GM21825 (cell line): ENCODE measurements around the gene MELTF.

Experiments used
- ATAC-seq: cut with Tn5 transposase; IDR thresholded peaks from one replicate; pipeline ENCODE4 v1.9.1; 2021; ENCODE audit warnings: mild to moderate bottlenecking, moderate library complexity; ENCODE audit not compliant: unreplicated experiment

MELTF gene

DNA sequence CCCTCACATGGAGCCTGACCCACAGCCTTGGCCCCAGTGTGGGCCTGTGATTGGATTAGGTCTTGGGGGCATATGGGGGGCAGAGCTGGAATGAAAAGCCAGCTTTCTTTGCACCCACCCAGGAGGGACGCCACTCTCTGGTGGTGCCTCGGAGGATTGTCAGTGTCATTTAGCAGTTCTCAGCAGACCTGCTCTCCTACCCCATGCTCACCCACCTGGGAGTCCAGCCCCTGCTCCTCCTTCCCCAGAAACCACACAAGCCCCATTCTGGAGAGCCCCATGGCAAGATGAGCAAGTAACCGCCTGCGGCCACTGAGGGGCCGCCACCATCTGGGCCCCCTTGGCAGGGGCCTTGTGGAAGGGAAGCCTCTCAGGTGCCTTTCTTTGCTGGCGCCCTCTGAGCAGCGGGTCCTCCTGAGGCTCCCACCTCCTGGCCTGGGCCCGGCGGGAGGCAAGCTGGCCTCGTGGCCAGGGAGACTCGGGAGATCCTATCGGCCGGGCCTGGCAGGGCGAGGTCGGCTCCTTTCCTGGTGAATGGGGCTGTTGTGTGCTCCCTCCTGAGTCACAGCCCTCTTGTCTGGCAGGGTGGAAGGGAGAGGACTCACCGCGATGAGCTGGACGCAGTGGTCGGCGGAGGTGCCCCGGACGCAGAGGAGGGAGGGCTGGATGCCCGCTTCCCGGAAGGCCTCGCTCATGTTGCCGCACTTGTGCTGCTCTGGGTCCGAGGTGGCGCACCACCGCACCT, 2.3 kb downstream of the MELTF start:
- ATAC-seq: no peak

DNA sequence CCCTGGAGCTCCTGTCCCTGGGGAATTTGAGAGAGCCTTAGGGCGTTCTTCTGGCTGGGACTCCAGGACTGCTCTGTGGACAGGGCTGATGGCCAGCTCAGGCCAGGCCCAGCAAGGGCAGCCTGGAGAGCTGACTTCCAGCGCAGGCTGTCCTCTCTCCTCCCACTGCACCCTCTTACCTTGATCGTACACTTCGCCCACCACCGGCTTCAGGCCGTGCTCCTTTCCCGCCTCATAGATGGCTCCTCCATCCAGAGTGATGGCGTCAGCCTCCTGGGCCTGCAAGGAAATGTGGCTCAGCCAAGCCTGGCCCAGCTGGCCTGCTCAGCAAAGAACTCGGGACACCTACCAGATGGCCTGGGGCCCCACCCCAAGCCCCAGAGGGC, 3.1 kb downstream of the MELTF start:
- ATAC-seq: no peak

DNA sequence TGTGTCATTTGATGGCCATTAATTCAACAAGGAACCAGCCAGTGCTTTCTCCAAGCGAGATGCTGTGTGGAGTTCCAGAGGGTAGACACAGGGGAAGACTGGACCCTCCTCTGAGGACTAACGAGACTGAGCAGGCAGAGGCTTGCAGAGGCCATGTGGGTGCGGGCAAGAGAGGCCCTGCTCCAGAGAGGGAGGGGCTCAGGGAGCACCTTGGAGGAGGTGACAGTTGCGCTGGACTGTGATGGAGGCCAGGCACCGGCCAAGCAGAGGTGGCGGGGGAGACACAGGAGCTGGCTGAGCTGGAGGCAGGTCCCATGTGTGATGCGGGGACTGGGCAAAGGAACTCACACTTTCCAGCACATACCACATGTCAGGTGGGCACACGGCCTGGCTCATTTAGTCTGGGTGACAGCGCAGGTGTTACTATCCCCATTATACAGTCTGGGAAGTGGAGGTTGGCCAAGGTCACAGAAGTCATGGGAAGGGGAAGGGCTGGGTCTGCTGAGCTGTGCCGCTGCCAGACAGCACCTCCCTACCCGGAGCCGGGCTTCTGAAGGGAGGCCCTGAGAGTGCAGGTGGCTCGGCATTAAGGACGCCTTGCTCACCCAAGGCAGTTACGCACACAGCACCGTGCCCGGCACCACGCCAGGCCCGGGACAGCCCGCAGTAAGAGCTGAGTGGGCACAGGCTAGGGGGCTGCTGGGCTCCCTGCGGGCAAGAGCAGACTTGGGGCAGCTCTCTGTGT, 3.7 kb downstream of the MELTF start:
- no peak for ATAC-seq

DNA sequence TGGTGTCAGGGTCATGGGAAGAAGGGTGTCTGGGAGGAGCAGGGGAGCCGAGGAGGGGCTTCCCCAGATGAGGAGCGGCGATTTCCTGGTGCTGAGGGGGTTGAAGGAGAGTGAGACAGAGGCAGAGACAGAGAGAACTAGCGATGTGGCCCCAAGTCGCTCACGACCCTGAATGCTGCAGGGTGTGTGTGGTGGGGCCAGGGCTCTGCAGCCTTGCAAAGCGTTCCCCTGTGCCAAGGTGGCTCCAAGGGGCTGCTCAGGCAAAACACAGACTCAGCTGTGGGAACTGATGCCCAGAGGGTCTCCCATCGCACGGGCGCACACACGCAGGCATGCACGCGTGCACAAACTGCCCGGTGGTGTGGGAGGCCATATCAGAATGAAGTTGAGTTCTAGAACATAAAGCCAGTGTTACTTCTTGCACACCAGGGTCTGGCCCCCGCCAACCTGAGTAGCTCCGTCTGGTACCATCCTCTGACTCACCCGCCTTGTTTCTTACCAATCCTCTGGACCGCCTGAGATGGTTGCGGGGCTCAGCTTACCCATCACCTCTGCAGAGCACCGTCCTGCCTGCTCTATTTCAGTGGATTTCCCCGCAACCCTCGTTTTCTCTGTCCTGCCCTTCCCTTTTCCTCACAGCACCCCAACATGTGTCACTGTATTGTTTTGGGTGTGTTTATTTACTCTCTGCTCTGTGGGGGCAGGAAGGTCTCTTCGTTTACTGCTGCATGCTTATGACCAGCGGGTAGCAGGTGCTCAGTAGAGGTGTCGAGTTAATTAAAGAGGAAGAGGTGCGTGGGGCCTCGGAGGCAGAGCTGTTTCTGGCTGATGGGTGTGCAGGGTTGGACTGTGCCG, 4.5 kb downstream of the MELTF start:
- ATAC-seq: no peak

DNA sequence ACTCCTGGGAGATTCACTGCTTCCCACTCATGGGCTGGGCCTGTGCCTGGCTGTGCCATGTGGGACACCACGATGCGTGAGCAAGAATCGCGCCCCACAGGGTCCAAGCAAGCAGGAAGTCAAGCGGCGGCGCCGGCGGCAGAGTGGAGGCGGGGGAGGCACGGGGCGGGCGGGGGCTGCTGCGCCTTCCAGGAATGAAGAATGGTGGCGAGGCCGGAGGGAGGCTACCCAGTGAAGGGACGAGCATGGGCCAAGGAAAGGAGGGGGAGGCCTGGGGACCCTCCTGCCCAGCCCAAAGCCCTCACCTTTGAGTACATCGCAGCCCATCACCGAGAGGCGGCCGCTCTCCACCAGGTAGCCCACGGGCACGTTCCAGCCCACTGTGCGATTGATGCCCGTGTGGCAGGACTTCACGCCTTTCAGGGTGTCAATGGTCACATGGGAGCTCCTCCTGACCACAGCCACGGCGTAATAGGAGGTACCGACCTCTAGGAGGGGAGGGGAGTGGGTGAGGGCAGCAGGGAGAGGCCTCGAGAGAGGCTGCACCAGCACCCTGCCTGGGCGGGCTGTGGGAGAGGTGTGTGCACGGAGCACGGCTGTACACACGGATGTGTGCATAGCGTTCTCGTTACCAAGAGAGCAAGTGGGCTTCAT, 5.5 kb downstream of the MELTF start:
- ATAC-seq: no peak

DNA sequence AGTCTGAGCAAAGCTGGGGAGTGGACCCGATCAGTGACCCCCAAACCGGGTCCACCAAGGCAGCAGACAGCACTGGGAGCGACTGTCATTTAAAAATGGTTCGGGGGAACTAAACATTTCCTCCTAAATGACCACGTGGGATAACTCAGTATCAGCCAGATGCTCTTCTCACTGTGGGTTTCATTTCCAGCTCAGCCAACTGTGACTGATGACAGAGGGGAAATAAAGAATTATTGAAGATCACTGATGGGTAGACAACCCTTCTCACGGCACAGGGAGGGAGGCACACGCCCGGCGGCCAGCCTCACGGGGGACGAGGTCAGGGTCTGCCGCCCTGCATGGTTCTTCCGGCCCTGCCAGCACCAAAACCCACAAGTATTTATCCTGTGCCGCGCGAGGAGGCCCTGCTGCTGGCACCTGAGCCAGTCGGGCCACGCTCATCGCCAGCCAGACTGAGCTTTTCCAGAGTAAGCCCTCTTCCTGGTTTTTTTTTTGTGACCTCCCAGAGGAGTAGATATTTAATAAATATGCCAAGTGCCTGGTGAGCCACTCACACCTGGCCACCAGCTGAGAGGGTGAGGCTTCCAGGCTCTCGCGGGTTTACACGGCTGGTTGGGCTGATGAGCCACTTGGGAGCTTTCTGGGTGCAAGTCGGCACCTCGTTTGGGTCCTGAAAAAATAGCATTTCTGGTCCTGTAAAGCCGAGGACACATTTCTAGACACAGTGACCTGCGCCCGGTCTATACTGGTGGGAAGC, 6.2 kb downstream of the MELTF start:
- peak; percentile 44 for ATAC-seq

DNA sequence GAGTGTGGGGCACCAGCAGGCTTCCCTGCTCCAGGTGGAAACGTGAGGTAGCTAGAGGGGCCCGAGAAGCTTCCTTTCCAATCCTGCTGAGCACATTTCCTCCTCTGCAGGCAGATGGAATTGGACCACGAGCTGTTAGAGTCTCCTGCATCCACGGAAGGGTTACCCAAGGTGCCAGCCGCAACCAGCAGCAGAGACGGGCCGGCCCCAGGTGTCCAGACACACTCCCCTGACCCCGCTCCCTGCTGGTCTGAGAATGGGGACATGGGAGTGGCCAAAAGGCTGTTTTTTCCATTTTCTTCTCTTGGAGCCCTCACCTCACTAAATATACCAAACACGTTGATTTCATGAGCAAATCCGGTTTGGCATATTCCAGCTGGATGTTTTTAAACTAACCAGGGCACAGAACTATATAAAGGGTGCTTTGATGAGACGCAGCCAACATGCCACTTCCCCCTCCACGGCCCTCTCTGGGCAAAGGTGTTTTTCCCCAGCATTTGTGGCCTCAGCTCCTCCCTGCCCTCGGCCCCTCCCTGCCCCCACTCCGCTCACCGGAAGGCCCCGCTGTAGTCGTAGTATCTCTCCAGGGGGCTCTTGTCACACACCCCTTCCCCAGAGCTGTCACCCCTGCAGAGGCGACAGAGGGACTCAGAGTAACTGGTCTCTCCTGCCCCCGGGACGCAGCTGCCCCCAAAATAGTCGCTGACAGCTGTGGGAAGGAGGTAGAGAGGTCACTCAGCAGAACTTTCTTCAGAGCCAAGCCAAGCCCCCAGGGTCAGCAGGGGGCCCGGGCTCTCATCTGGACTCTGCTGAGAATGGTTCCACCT, 7.0 kb downstream of the MELTF start:
- ATAC-seq: no peak

DNA sequence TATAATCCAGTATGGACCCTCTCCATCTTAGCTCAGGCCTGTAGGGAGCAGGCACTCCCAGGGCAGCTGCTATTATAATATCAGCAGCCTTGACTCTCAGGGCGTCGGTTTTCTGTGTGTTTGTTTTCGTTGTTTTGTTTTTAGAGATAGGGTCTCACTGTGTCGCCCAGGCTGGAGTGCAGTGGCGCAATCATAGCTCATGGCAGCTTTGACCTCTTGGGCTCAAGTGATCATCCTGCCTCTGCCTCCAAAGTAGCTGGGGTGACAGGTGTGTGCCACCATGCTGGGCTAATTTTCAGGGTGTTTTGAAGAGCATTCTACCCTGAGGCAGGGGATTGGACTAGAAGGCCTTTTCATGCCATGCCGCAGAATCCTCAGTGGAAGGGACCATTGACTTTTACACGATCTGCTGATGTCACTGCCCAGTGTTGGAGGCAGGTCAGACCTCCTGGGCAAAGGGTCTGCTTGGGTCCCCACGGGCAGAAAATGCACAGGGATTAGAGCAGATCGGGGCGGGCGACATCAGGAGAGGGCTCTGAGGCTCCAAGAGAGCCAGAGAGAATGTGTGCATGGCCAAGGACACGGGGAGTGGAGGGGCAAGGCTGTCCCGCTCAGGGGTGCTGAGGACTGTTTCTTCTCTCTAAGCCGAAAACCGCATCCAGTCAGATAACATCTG, 7.8 kb downstream of the MELTF start:
- no peak for ATAC-seq

DNA sequence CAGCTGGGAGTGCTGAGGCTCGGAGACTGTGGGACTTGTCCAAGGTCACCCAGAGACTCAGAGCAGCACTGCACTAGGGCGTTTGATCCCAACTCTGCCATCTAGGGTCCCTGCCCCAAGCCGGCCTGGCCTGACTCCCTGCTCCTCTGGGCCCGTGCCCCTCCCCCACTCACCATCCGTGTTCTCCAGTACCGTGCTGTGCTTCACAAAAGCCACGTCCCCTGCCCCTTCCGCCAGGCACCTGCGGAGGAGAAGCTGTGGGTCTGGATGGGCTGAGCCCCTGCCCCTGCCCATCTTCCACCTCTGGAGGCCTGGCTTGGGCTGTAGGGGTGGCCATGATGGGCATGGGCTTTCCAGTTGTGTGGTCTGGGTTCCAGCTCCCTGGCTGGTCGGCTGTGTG, 8.4 kb downstream of the MELTF start:
- no peak for ATAC-seq

DNA sequence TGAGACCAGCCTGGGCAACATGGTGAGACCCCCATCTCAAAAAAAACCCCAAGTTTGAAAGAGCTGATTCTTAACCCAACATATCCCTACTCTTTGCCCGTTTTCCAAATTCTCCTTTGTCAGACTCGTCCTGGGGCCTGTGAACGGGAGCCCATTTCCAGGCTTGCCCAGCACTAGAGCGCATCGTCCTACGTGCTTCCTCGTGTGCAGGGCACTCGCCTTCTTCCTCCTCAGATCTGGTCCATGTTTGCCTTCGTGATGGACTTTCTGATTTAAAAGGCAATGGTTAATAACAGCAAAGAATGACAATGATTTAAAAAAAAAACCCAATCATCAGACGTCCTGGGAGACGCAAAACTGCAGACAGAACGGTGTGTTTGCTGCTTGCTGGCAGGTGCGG, 10.1 kb downstream of the MELTF start:
- no peak for ATAC-seq

DNA sequence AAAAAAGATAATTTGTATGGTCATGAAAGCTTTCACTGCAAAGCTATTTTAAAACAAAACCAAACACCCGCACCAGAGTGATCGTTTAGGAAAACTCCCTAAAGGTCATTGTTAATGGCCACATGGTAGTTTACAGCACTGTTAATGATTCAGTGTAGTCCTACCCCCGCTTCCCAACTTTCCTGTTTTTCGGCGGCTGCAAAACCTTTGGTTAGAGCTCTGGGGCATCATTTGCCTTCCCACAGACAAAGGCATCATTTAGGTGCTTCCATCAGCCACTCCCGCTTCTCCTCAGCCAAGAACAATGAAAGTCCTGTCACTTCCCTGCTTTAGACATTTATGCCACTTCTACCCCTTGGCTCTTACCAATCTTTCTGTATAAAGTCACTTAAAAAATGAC, 10.6 kb downstream of the MELTF start:
- no peak for ATAC-seq

DNA sequence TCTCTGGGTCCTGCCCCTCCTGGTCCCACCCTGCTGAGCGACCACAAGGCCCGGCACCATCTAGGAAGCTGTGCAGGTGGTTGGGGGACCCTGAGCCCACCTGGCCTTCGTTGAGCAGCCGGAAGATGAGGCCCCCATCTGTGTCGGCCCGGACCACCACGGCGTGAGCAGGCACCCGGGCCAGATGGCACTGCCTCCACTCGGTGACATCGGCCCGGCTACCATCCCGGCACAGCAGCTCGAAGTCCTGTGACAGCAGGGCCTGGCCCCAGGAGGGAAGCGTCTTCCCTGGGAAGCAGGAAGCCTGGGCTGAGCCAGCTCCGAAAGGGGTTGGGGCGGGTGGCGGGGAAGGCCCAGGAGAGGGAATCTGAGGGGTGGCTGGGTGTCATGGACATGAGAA, 12.6 kb downstream of the MELTF start:
- ATAC-seq: no peak

DNA sequence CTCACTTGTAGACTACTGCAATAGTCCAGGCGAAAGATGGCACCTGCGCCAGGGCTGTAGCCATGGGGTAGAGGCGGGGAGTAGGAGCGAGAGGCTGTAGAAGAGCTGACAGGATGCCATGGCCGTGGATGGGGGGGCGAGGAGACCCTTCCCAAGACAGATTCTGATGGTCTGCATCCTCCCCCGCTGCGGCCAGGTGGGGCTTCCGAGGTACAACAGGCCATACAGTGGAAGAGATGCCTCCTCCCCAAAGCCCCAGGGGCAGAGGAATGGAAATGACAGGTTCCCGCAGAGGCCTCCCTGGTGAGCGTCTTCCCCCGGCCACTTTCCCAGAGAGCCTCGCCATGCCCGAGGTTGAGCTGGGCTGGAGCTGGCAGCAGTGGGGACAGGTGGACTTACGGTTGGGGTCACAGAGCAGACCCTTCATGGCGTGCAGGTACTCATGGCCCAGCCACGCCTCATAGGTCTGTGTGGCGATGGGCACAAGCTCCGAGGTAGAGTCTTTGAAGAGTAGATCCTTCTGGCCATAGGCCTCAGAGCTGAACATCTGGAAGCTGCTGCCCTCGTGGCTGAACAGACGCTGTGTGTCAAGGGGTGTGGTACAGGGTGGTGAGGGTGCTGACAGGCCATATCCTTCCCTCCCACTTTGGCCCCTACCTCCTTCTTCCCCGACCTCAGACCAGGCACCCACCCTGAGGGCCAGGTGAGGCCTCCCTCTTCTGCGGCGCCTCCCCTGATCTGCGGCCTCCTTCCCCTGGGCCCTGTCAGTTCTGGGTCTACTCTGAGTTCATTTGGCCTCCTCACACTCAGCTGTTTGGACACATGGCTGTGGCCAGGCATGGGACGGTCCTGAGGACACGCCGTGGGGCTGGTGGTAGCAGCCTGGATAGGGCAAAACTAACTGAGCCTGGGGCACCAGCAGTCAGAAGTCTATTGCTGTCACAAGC, 13.6 kb downstream of the MELTF start:
- ATAC-seq: no peak

DNA sequence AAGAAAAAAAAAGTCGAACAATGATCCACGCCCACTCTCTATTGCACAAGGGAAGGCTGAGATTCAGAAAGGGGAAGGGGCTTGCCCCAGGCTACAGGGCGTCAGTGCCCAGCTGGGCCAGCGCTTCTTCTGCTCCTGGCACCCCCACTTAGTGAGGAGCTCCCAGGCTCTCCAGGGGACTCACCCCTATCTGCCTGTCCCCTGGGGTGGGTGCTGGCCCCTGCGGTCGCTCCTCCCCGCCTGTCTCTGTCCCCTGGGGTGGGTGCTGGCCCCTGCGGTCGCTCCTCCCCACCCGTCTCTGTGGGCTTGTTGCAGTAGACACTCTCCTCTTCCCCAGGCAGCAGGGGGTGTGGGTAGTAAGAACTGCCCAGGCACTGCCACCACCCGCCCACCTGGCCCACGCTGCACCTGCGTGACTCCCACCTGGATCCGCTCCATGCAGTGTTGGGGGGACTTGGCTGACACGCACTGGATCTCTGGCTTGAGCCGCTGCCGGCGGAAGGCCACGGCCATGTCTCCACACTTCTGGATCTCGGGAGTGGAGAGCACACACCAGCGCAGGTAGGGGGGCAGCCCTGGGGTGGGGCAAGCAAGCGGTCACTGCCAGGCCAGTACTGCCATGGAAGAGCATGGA, 14.6 kb downstream of the MELTF start:
- no peak for ATAC-seq

DNA sequence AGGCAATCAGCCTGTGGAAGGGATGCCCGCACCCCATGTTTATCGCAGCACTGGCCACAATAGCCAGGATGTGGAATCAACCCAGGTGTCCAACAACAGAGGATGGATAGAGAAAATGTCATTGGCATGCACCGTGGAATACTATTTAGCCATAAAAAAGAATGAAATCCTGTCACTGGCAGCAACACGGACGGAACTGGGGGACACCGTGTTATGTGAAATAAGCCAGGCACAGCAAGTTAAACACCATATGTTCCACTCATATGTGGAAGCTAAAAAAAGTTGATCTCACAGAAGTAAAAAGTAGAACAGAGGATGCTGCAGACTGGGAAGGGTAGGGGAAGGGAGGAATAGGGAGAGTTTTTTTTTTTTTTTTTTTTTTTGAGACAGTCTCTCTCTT, 15.6 kb downstream of the MELTF start:
- ATAC-seq: no peak

DNA sequence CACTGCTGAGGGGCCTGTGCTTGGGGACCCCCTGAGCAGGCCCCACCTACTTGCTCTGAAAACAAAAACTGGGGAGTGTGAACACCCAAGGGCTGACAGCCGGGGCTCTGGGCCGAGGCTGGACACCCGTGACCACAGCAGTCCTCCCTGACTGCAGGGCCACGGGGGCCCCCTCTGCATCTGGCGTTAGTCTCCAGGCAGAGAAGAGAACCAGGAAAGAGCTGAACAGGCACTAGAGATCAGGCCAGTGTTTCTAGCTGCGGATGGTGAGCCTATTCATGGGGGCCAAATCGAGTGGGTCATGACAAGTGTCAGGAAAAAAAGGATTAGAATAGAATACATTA, 17.1 kb downstream of the MELTF start:
- ATAC-seq: no peak

DNA sequence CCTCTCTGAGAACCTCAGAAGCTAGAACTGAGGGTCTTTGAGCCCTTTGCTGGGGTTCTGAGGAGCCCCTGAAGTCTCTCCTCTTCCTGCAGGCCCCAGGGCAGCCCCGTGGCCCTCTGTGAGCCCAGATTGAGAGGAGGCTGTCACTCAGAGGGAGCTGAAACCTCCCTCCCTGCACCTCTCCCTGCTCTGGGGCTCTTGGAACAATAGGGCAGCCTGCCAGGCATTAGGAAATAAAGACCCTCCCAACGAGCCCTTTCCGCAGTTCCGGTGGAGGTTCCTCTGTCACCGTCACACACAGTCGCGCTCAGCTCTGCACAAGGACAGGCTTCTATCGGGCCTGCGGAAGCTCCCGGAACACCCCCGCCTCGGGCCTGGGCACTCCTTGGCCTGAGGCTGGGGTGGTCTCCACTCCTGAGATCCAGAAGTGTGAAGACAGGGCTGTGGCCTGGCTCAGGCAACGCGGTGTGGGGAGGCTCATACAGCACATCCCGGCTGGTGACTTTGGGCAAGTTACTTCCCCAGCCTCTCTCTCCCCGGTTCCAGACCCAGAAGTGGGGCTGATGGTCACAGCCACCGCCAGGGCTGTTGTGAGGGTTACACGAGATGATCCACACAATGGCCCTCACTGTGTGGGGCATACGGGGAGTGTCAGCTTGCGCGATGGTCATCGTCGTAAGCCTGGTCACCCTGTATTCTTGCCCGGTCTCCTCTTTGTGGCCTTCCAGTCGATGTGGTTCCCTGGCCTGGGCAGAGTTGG, 17.7 kb downstream of the MELTF start:
- ATAC-seq: no peak
